Breast epithelium (tissue), 3 donors: ENCODE measurements around the gene TMEM250.

ENCODE experiments used
- POLR2A ChIP-seq: fragments of 450-650 bp; IDR thresholded peaks from one replicate; pipeline ENCODE4 v1.6.1; 2016; ENCODE audit warnings: antibody characterized with exemption, mild to moderate bottlenecking, moderate library complexity
- POLR2AphosphoS5 ChIP-seq, 3 donors: sonication (generic); formaldehyde crosslinking; IDR thresholded peaks; one replicate each; pipeline ENCODE4 v1.6.1; 2017; ENCODE audit warnings: antibody characterized with exemption in 3 of 3
- TF ChIP-seq, protein P1 (sequence below), 3 donors: fragments of 450-650 bp; IDR thresholded peaks; one replicate each; pipeline ENCODE4 v1.5.1; 2016 to 2017; ENCODE audit warnings: antibody characterized with exemption in 3 of 3, mild to moderate bottlenecking in 3 of 3, moderate library complexity in 3 of 3

DNA sequence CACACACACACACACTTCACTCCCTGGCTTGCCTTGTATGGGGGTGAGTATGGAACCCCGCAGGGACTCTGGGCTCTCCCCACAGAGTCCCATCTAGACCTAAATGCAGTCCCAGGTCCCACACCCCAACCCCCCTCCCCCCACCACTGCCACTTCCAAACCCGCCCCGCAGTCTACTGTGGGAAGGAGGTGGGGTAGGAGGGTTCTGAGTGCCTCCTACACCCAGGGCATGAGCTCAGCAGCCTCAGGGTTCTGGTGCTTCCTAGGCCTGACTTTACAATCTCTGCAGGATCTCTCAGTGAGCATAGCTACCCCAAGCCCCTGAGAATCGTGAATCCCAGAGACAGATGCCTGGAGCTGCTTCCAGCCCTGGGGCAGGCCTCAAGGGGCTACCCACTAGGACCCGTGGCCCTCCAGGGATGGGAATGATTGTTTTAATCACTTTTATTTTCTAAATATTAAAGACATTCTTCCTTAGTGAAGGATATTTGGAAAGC is 22.1 kb downstream of the TMEM250 start:
- TF ChIP-seq, protein P1, sequence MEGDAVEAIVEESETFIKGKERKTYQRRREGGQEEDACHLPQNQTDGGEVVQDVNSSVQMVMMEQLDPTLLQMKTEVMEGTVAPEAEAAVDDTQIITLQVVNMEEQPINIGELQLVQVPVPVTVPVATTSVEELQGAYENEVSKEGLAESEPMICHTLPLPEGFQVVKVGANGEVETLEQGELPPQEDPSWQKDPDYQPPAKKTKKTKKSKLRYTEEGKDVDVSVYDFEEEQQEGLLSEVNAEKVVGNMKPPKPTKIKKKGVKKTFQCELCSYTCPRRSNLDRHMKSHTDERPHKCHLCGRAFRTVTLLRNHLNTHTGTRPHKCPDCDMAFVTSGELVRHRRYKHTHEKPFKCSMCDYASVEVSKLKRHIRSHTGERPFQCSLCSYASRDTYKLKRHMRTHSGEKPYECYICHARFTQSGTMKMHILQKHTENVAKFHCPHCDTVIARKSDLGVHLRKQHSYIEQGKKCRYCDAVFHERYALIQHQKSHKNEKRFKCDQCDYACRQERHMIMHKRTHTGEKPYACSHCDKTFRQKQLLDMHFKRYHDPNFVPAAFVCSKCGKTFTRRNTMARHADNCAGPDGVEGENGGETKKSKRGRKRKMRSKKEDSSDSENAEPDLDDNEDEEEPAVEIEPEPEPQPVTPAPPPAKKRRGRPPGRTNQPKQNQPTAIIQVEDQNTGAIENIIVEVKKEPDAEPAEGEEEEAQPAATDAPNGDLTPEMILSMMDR (IDR thresholded peaks at IDR 0.05), result no peak
- TF ChIP-seq POLR2A (no peak), POLR2AphosphoS5 (IDR thresholded peaks at IDR 0.05) (no peak)
